Measurements from ENCODE around the gene MSANTD2. TPM values are rescaled to one million over a fixed set of nuclear protein-coding genes. Genes with fewer than 3 reads are reported as not detected.
A peak's percentile ranks its signal among the peaks of the same experiment; 100 is the strongest.

Gene MSANTD2
- total and polyA plus RNA-seq, 9 of the 15 experiments (the other 6 are each of a cell fraction or from before 2014, with no cell fraction given), result 1.3 to 9.9 (median 5.3) TPM

DNA sequence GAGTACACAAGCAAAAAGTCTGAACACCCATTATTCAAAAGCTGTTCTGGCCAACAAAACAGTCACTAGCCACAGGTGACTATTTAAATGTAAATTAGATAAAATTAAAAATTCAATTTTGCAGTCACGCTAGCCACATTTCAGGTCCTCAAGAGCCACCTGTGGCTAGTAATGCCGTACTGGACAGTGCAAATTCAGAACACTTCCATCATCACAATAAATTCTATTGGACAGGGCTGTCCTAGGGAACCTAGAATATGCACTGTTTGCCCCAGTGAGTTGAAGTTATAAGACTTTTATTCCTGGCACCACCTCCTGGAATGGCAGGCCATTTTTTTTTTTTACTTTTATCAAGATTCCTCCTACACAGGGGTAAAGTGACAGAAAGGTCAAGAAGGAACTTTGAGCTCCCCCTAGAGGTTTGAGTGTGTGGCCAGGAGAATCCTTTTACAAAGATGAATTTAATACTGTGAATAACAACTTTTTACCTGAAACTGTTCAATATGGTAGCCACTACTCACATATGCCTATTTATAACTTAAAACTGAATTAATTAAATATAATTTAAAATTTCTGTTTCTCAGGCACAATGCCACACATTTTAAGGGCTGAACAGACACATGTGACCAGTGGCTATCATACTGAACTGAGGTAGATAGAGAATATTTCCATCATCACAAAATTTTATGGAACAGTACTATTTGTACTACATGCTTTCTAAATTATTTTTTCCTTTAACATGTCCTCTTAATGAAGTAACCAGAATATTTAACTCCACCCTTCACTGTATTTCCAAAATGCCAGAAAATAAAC, 6.5 kb downstream of the MSANTD2 start (continued):
- TF ChIP-seq, protein P1, sequence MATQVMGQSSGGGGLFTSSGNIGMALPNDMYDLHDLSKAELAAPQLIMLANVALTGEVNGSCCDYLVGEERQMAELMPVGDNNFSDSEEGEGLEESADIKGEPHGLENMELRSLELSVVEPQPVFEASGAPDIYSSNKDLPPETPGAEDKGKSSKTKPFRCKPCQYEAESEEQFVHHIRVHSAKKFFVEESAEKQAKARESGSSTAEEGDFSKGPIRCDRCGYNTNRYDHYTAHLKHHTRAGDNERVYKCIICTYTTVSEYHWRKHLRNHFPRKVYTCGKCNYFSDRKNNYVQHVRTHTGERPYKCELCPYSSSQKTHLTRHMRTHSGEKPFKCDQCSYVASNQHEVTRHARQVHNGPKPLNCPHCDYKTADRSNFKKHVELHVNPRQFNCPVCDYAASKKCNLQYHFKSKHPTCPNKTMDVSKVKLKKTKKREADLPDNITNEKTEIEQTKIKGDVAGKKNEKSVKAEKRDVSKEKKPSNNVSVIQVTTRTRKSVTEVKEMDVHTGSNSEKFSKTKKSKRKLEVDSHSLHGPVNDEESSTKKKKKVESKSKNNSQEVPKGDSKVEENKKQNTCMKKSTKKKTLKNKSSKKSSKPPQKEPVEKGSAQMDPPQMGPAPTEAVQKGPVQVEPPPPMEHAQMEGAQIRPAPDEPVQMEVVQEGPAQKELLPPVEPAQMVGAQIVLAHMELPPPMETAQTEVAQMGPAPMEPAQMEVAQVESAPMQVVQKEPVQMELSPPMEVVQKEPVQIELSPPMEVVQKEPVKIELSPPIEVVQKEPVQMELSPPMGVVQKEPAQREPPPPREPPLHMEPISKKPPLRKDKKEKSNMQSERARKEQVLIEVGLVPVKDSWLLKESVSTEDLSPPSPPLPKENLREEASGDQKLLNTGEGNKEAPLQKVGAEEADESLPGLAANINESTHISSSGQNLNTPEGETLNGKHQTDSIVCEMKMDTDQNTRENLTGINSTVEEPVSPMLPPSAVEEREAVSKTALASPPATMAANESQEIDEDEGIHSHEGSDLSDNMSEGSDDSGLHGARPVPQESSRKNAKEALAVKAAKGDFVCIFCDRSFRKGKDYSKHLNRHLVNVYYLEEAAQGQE (IDR thresholded peaks at IDR 0.05; ENCODE audit: borderline replicate concordance), result peak; percentile 21; the same call in 1 of the 2 replicates
- TF ChIP-seq, protein P1 (CRISPR knock-in tag; IDR thresholded peaks at IDR 0.05; ENCODE audit: low read depth), result no peak
- peak; percentile 33; the same call in 1 of the 2 replicates for TF ChIP-seq SMC3 (conservative IDR thresholded peaks at IDR 0.05; ENCODE audit: insufficient read depth, low read depth, low read length)
- TF ChIP-seq, protein P2, sequence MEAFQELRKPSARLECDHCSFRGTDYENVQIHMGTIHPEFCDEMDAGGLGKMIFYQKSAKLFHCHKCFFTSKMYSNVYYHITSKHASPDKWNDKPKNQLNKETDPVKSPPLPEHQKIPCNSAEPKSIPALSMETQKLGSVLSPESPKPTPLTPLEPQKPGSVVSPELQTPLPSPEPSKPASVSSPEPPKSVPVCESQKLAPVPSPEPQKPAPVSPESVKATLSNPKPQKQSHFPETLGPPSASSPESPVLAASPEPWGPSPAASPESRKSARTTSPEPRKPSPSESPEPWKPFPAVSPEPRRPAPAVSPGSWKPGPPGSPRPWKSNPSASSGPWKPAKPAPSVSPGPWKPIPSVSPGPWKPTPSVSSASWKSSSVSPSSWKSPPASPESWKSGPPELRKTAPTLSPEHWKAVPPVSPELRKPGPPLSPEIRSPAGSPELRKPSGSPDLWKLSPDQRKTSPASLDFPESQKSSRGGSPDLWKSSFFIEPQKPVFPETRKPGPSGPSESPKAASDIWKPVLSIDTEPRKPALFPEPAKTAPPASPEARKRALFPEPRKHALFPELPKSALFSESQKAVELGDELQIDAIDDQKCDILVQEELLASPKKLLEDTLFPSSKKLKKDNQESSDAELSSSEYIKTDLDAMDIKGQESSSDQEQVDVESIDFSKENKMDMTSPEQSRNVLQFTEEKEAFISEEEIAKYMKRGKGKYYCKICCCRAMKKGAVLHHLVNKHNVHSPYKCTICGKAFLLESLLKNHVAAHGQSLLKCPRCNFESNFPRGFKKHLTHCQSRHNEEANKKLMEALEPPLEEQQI (IDR thresholded peaks at IDR 0.05), result no peak
- TF ChIP-seq, protein P3, sequence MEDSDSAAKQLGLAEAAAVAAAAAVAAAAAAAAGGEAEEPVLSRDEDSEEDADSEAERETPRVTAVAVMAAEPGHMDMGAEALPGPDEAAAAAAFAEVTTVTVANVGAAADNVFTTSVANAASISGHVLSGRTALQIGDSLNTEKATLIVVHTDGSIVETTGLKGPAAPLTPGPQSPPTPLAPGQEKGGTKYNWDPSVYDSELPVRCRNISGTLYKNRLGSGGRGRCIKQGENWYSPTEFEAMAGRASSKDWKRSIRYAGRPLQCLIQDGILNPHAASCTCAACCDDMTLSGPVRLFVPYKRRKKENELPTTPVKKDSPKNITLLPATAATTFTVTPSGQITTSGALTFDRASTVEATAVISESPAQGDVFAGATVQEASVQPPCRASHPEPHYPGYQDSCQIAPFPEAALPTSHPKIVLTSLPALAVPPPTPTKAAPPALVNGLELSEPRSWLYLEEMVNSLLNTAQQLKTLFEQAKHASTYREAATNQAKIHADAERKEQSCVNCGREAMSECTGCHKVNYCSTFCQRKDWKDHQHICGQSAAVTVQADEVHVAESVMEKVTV (CRISPR knock-in tag; IDR thresholded peaks at IDR 0.05), result peak; percentile 42
- TF ChIP-seq FOXK2 (conservative IDR thresholded peaks at IDR 0.05 in 1 of 2, IDR thresholded peaks at IDR 0.05 in 1 of 2; ENCODE audit: low read depth in 2 of 2), result no peak
- TF ChIP-seq PRPF4 (IDR thresholded peaks at IDR 0.05; ENCODE audit: insufficient read depth, low read depth, low read length, poor library complexity, severe bottlenecking), result no peak
- no peak for TF ChIP-seq GABPA (tag; conservative IDR thresholded peaks at IDR 0.05; ENCODE audit: low read depth)
- TF ChIP-seq, protein P4, sequence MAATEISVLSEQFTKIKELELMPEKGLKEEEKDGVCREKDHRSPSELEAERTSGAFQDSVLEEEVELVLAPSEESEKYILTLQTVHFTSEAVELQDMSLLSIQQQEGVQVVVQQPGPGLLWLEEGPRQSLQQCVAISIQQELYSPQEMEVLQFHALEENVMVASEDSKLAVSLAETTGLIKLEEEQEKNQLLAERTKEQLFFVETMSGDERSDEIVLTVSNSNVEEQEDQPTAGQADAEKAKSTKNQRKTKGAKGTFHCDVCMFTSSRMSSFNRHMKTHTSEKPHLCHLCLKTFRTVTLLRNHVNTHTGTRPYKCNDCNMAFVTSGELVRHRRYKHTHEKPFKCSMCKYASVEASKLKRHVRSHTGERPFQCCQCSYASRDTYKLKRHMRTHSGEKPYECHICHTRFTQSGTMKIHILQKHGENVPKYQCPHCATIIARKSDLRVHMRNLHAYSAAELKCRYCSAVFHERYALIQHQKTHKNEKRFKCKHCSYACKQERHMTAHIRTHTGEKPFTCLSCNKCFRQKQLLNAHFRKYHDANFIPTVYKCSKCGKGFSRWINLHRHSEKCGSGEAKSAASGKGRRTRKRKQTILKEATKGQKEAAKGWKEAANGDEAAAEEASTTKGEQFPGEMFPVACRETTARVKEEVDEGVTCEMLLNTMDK (IDR thresholded peaks at IDR 0.05; ENCODE audit: borderline replicate concordance, insufficient read depth, low read depth, low read length, poor library complexity, severe bottlenecking), result peak; percentile 37
- no peak for TF ChIP-seq SNRNP70 (optimal IDR thresholded peaks at IDR 0.05; ENCODE audit: low read depth, low read length)
- no peak for TF ChIP-seq ZNF57 (CRISPR knock-in tag; IDR thresholded peaks at IDR 0.05)
